Adrenal gland (tissue), 5 donors: ENCODE measurements around the gene AIF1.

Experiments used
- CTCF ChIP-seq, 6 experiments: fragments of 450-650 bp in 4 of 6; fragments of 200-600 bp in 2 of 6; sonication (generic) in 1 of 6; IDR thresholded peaks; 1 replicate in 5 of 6; 2 replicates in 1 of 6; pipeline versions ENCODE4 v1.5.1 to v1.8.0; 2016 to 2021; ENCODE audit warnings: antibody characterized with exemption in 6 of 6, mild to moderate bottlenecking in 2 of 6, moderate library complexity in 1 of 6
- POLR2A ChIP-seq, 2 donors: fragments of 450-650 bp; IDR thresholded peaks; one replicate each; pipeline ENCODE4 v1.6.1; 2017; ENCODE audit warnings: antibody characterized with exemption in 2 of 2, mild to moderate bottlenecking in 2 of 2, moderate library complexity in 1 of 2
- donor health status: DM: no; HTN: no; CAD: no.

- peak in 1 of 6 experiments; percentile 14 for TF ChIP-seq CTCF (IDR thresholded peaks at IDR 0.05)
- TF ChIP-seq POLR2A (IDR thresholded peaks at IDR 0.05), result peak; percentile 69 to 78
Measured at GRCh38 chr6:31620586-31621319, 5.7 kb downstream of the AIF1 start, which contains the start of gene PRRC2A.
